HepG2 (cell line): ENCODE results near the gene ZNF764. TPM values are rescaled to one million over a fixed set of nuclear protein-coding genes. Genes with fewer than 3 reads are reported as not detected.

Experiments
- AKAP8 ChIP-seq: sonication (generic); formaldehyde crosslinking; IDR thresholded peaks from 2 replicates; pipeline ENCODE4 v1.5.1; 2020; ENCODE audit warnings: mild to moderate bottlenecking, missing genetic modification reagents
- ARID4A ChIP-seq: sonication (generic); formaldehyde crosslinking; IDR thresholded peaks from 2 replicates; pipeline ENCODE4 v1.5.0; 2020; ENCODE audit warnings: mild to moderate bottlenecking, missing genetic modification reagents, borderline replicate concordance
- ATF7-NPFF ChIP-seq: sonication (generic); formaldehyde crosslinking; IDR thresholded peaks from 2 replicates; pipeline ENCODE4 v1.8.1; 2023; ENCODE audit warnings: mild to moderate bottlenecking, low read depth, missing genetic modification reagents, moderate library complexity
- BRCA1 ChIP-seq: sonication (generic); formaldehyde crosslinking; IDR thresholded peaks from 2 replicates; pipeline ENCODE4 v1.4.0; 2020; ENCODE audit warnings: missing genetic modification reagents
- BRD4 ChIP-seq: sonication (generic); formaldehyde crosslinking; IDR thresholded peaks from 2 replicates; pipeline ENCODE4 v1.4.0; 2020; ENCODE audit warnings: missing genetic modification reagents
- CEBPZ ChIP-seq: IDR thresholded peaks from 2 replicates; pipeline ENCODE4 v1.6.1; 2012; ENCODE audit warnings: low read length, improper control_type of control experiment
- ESRRA ChIP-seq: sonication (generic); formaldehyde crosslinking; IDR thresholded peaks from 2 replicates; pipeline ENCODE4 v1.5.1; 2020; ENCODE audit warnings: mild to moderate bottlenecking, low read depth, missing genetic modification reagents
- GATAD1 ChIP-seq: IDR thresholded peaks from 2 replicates; pipeline ENCODE4 v1.6.1; 2016; ENCODE audit warnings: missing genetic modification reagents, missing compliant biosample characterization
- NAIF1 ChIP-seq: sonication (generic); formaldehyde crosslinking; IDR thresholded peaks from 2 replicates; pipeline ENCODE4 v1.5.0; 2020; ENCODE audit warnings: mild to moderate bottlenecking, missing genetic modification reagents, borderline replicate concordance
- NONO ChIP-seq, 2 experiments: fragments of 450-650 bp in 1 of 2; sonication (generic) in 1 of 2; formaldehyde crosslinking in 1 of 2; IDR thresholded peaks in 1 of 2; conservative IDR thresholded peaks in 1 of 2; 2 replicates each; pipeline versions ENCODE4 v1.6.1 to v1.8.0; 2017 to 2022; ENCODE audit warnings: mild to moderate bottlenecking in 1 of 2, missing genetic modification reagents in 1 of 2, moderate library complexity in 1 of 2
- SMYD3 ChIP-seq: sonication (generic); formaldehyde crosslinking; IDR thresholded peaks from 2 replicates; pipeline ENCODE4 v1.8.1; 2023; ENCODE audit warnings: mild to moderate bottlenecking, missing genetic modification reagents
- ZBTB1 ChIP-seq: sonication (generic); formaldehyde crosslinking; IDR thresholded peaks from 2 replicates; pipeline ENCODE4 v1.4.0; 2020; ENCODE audit warnings: missing genetic modification reagents, borderline replicate concordance
- ZBTB25 ChIP-seq: IDR thresholded peaks from 2 replicates; pipeline ENCODE4 v1.6.1; 2018; ENCODE audit warnings: missing genetic modification reagents
- ZNF124 ChIP-seq: sonication (generic); formaldehyde crosslinking; IDR thresholded peaks from 2 replicates; pipeline ENCODE4 v1.4.0; 2020; ENCODE audit warnings: missing genetic modification reagents
- ZNF20 ChIP-seq: sonication (generic); formaldehyde crosslinking; IDR thresholded peaks from 2 replicates; pipeline ENCODE4 v1.4.0; 2020; ENCODE audit warnings: mild to moderate bottlenecking, moderate library complexity, missing genetic modification reagents
- ZNF414 ChIP-seq: sonication (generic); formaldehyde crosslinking; IDR thresholded peaks from 2 replicates; pipeline ENCODE4 v1.5.0; 2020; ENCODE audit warnings: missing genetic modification reagents
- polyA plus RNA-seq, 8 experiments: library from polyadenylated mRNA; depleted of rRNA in 3 of 8; stranded (reverse) in 7 of 8; unstranded in 1 of 8; fragments of >200 nt; fragmentation: Illumina TruSeq in 4 of 8; extraction: Trizol in 4 of 8; gene quantifications; 2 replicates each; pipeline versions ENCODE4 v1.2.1 to v1.2.3, GENCODE V29; 2011 to 2016; ENCODE audit warnings: low read depth in 4 of 8, missing spikeins in 1 of 8, mixed read lengths in 1 of 8; ENCODE audit not compliant: insufficient read depth in 1 of 8
- total RNA-seq, 5 experiments: library from RNA; depleted of rRNA; stranded (reverse); fragments of >200 nt; fragmentation: Illumina TruSeq; extraction: Trizol; gene quantifications; 2 replicates each; pipeline ENCODE4 v1.2.3, GENCODE V29; 2016; ENCODE audit warnings: low read depth in 1 of 5

The ZNF764 gene
- total and polyA plus RNA-seq, 2 of the 13 experiments (the other 11 are each of a cell fraction or from before 2014, with no cell fraction given): 4.1 to 9.1 TPM

GRCh38 chr16:30521873-30522641, 36.1 kb downstream of the ZNF764 start (continued):
- TF ChIP-seq ARID4A (CRISPR knock-in tag) (peak; percentile 71; the same call in 1 of the 2 replicates), ZBTB1 (CRISPR knock-in tag) (no peak), SMYD3 (0 out of 2 replicates have a peak, but pooled peaks have one; percentile 63), BRCA1 (CRISPR knock-in tag) (0 out of 2 replicates have a peak, but pooled peaks have one; percentile 33), GATAD1 (CRISPR knock-in tag) (no peak; the same call in 1 of the 2 replicates), NAIF1 (CRISPR knock-in tag) (no peak), ZNF20 (no peak), NONO (IDR thresholded peaks at IDR 0.05) (no peak), NONO (CRISPR knock-in tag; conservative IDR thresholded peaks at IDR 0.05) (no peak; the same call in 1 of the 2 replicates), BRD4 (CRISPR knock-in tag) (no peak), ZNF124 (CRISPR knock-in tag) (no peak), ATF7-NPFF (CRISPR knock-in tag) (0 out of 2 replicates have a peak, but pooled peaks have one; percentile 40), AKAP8 (CRISPR knock-in tag) (peak; percentile 14; the same call in 1 of the 2 replicates), ZBTB25 (CRISPR knock-in tag) (no peak), CEBPZ (no peak), ZNF414 (CRISPR knock-in tag) (no peak), ESRRA (CRISPR knock-in tag) (peak; percentile 78; the same call in 1 of the 2 replicates)
